Activated CD4-positive, alpha-beta memory T cell treated with anti-CD3 and anti-CD28 coated beads, Interleukin-2, amount 10 ng/mL, durations not matched to agents 7 days and 5 days (primary cell): ENCODE data around the gene RTL10. TPM values are rescaled to one million over a fixed set of nuclear protein-coding genes. Genes with fewer than 3 reads are reported as not detected.

ENCODE experiments used
- CTCF ChIA-PET: fragments of 350-600 bp; sonication (Branson Sonifier 250); formaldehyde crosslinking; loops from one replicate; lab custom pipeline; 2021; ENCODE audit warnings: antibody characterized with exemption, inconsistent platforms; lab: Charles Lee
- POLR2A ChIA-PET: fragments of 350-600 bp; sonication (Branson Sonifier 250); formaldehyde crosslinking; loops from one replicate; lab custom pipeline; 2021; ENCODE audit warnings: antibody characterized with exemption; lab: Charles Lee
- DNase-seq: peaks from one replicate; pipeline ENCODE4 v3.0.0-alpha.2; 2020
- H3K27ac Mint-ChIP-seq: one replicate; pipeline ENCODE4 v1.8.0; 2021; ENCODE audit warnings: mild to moderate bottlenecking, mixed read lengths
- H3K27me3 Mint-ChIP-seq: one replicate; pipeline ENCODE4 v1.8.0; 2021; ENCODE audit warnings: mixed read lengths
- H3K36me3 Mint-ChIP-seq: one replicate; pipeline ENCODE4 v1.8.0; 2021; ENCODE audit warnings: low read depth, mixed read lengths
- H3K4me1 Mint-ChIP-seq: one replicate; pipeline ENCODE4 v1.8.0; 2021; ENCODE audit warnings: mixed read lengths
- H3K4me3 Mint-ChIP-seq: one replicate; pipeline ENCODE4 v1.8.0; 2021; ENCODE audit warnings: mild to moderate bottlenecking, mixed read lengths
- H3K9me3 Mint-ChIP-seq: one replicate; pipeline ENCODE4 v1.8.0; 2021; ENCODE audit warnings: mixed read lengths
- total RNA-seq, 2 experiments: library from RNA; stranded (reverse); gene quantifications; one replicate each; pipeline ENCODE4 v1.2.3, GENCODE V29; 2021

RTL10 gene
- total RNA-seq, 2 experiments from 2014 or later: 13.3 to 13.5 TPM

DNA sequence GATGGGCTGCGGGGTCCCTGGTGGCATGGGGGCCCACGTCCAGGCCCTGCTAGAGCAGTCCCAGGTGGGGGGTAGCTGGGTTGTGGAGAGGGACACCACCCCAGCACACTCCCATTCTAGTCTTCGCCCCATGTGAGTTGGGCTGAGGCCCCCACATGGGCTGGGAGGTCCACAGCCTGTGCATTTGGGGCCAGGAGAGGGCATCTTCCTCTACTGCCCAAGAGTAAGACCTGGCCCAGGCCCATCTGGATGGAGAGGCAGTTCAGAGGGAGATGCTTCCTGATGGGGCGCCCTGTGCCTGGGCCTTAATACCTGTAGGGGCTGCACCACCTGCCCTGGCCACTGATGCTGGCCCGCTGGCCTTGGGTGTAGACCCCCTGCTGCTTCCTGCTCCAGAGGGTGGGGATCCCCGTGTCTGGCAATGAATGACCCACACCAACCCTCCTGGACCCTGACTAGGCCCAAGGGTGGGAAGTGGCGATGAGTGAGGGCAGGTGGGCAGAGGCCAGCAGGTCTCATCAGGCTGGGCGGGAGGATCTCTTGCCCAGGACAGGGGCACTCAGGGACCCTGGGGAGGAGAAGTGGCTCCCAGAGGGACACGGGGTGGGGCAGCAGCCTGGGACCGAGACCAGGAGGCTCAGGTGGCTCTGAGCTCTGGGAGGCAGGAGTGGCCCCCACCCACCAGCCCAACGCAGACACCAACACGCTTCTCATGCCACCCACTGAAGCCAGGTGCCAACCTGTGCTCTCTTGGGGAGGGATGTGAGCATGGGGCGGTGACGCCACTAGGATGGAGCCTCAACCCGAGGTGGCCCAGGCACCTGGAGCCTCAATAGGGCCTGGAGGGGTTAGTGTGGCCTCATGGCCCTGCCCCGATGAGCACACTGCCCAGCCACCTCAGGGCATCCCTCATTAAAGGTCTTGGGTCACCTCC, 17.4 kb upstream of the RTL10 start:
- no peak overlapping the region for H3K27ac Mint-ChIP-seq
- CTCF ChIA-PET: no interaction called here
- no peaks in the 10 kb centered on the region for H3K9me3 Mint-ChIP-seq
- no peaks in the 10 kb centered on the region for H3K36me3 Mint-ChIP-seq
- DNase-seq: no peak
- H3K4me1 Mint-ChIP-seq: peaks cover 10% of the 10 kb centered on the region
- H3K27me3 Mint-ChIP-seq: no peaks in the 10 kb centered on the region
- POLR2A ChIA-PET: no interaction called here
- H3K4me3 Mint-ChIP-seq: no peak overlapping the region

- no peaks in the 10 kb centered on the region for H3K9me3 Mint-ChIP-seq
- no peak overlapping the region for H3K4me3 Mint-ChIP-seq
- H3K27ac Mint-ChIP-seq: no peak overlapping the region
- ChIA-PET POLR2A (no interaction called here), CTCF (no interaction called here)
- no peaks in the 10 kb centered on the region for H3K36me3 Mint-ChIP-seq
- no peak for DNase-seq
- H3K27me3 Mint-ChIP-seq: no peaks in the 10 kb centered on the region
- H3K4me1 Mint-ChIP-seq: peaks cover 10% of the 10 kb centered on the region
Measured at GRCh38 chr22:19871023-19871844, 16.6 kb upstream of the RTL10 start.

DNA sequence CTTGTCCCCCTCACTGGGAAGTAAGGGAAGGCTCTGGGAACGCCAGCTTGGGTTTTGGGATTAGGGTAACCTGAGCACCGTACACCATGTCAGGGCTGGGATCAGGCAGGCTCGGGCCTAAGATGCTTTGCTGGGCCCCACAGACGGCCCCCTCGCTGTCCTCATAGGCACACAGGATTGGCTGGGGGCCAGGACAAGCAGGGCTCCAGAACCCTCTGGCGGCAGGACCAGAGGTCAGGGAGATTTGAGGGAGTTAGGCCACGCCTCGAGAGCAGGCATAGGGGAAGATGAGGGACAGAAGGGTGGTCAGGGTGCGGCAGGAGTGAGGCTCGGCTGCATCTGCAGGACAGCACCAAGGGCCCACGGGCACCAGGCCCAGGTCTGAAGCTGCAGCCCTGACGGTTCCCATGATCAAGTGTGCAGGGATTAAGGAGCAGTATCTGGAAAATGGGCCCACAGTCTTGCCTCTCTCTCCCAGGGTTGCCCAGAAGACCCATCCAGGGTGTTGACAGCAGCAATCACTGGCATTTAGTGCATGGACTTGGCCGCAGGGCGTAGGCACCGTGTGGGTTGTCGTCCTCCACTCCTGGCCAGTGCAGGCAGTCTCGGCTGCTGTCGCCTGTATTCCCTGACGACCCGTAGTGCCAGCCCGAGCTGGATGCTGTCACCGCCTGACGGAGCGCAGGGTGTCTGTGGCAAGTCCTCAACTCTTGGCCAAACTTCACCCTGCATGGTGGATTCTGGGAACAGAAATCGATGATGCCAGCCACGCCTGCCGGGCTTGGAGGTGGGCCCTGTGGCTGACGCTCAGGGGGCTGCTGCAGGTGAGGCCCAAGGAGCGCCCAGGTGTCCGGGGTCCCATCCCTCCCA, 15.7 kb upstream of the RTL10 start:
- Mint-ChIP-seq H3K36me3 (no peaks in the 10 kb centered on the region), H3K27ac (no peak overlapping the region), H3K27me3 (no peaks in the 10 kb centered on the region), H3K9me3 (no peaks in the 10 kb centered on the region), H3K4me3 (no peak overlapping the region), H3K4me1 (peaks cover 10% of the 10 kb centered on the region)
- DNase-seq: no peak
- ChIA-PET POLR2A (no interaction called here), CTCF (no interaction called here)

GRCh38 chr22:19869497-19870152, 15.0 kb upstream of the RTL10 start:
- Mint-ChIP-seq H3K36me3 (no peaks in the 10 kb centered on the region), H3K4me3 (no peak overlapping the region), H3K9me3 (no peaks in the 10 kb centered on the region), H3K27me3 (no peaks in the 10 kb centered on the region), H3K27ac (no peak overlapping the region), H3K4me1 (peaks cover 8% of the 10 kb centered on the region)
- no peak for DNase-seq
- POLR2A ChIA-PET: no interaction called here
- CTCF ChIA-PET: no interaction called here

DNA sequence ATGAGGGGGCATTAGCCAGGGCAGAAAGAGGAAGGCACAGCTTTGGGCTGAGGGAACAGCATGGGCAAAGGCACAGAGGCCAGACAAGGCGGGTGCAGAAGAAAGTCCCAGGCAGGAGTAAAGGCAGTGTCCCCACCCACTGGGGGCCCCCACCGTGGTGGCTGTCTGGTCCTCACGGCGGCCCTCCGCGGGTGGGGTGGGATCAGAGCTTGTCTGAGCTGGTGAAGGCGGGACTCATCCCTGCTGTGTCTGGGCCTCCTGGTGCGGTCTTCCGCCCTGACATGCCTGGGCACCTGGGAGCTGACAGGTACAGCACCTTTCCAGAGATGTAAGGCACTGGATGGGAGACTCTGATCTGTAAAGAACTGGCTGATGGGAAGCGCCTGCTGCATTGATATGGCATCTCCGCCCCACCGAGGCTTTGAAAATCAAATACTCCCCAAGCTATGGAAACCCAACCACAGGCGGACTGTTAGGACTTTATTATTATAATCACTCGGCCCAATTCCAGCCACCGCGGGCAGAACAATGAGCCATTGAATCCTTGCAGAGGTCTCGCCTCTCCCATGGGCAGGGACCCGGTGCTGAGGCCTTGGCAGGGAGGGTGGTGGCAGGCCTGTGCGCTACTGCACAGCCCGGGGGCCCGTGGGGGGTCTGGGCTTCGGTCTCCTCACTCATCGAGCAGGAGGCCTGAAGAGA, 14.2 kb upstream of the RTL10 start:
- DNase-seq: no peak
- POLR2A ChIA-PET: no interaction called here
- H3K4me1 Mint-ChIP-seq: peaks cover under 1% of the 10 kb centered on the region
- CTCF ChIA-PET: no interaction called here
- H3K4me3 Mint-ChIP-seq: no peak overlapping the region
- H3K27me3 Mint-ChIP-seq: no peaks in the 10 kb centered on the region
- H3K36me3 Mint-ChIP-seq: no peaks in the 10 kb centered on the region
- no peaks in the 10 kb centered on the region for H3K9me3 Mint-ChIP-seq
- H3K27ac Mint-ChIP-seq: no peak overlapping the region

- POLR2A ChIA-PET: no interaction called here
- H3K36me3 Mint-ChIP-seq: no peaks in the 10 kb centered on the region
- H3K27ac Mint-ChIP-seq: no peak overlapping the region
- CTCF ChIA-PET: no interaction called here
- H3K4me3 Mint-ChIP-seq: no peak overlapping the region
- H3K9me3 Mint-ChIP-seq: no peaks in the 10 kb centered on the region
- no peaks in the 10 kb centered on the region for H3K27me3 Mint-ChIP-seq
- H3K4me1 Mint-ChIP-seq: no peaks in the 10 kb centered on the region
- DNase-seq: no peak
Measured at GRCh38 chr22:19868333-19868732, 13.7 kb upstream of the RTL10 start.

GRCh38 chr22:19867617-19868016, 12.9 kb upstream of the RTL10 start:
- H3K9me3 Mint-ChIP-seq: no peaks in the 10 kb centered on the region
- no peak overlapping the region for H3K27ac Mint-ChIP-seq
- H3K27me3 Mint-ChIP-seq: no peaks in the 10 kb centered on the region
- ChIA-PET POLR2A (interaction anchor here (1.0 kb wide), 1 partner anchor 11 kb away, joined by 4 read pairs; no protein-coding TSS in a partner anchor), CTCF (no interaction called here)
- H3K4me3 Mint-ChIP-seq: no peak overlapping the region
- H3K36me3 Mint-ChIP-seq: no peaks in the 10 kb centered on the region
- H3K4me1 Mint-ChIP-seq: no peaks in the 10 kb centered on the region
- DNase-seq: no peak

DNA sequence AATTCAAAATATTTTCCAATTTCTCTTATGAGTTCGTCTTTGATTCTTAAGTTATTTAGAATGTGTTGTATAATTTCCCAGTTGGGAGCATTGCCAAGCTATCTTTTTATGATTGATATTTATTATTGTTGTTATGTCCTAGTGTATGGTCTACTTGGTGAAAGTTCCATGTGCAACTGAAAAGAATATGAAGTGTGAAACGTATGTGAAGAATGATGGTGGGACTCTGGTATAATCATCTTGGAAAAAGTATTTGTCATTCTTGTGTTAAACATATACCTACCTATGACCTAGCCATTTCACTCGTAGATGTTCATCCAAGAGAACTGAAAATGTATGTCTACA, 12.0 kb upstream of the RTL10 start:
- Mint-ChIP-seq H3K9me3 (no peaks in the 10 kb centered on the region), H3K36me3 (no peaks in the 10 kb centered on the region), H3K27ac (no peak overlapping the region), H3K4me3 (no peak overlapping the region), H3K4me1 (no peaks in the 10 kb centered on the region), H3K27me3 (no peaks in the 10 kb centered on the region)
- ChIA-PET CTCF (interaction anchor here (0.6 to 1.6 kb wide), 2 partner anchors 11 to 120 kb away, joined by 3 to 5 read pairs; no protein-coding TSS in a partner anchor), POLR2A (interaction anchor here (1.0 kb wide), 1 partner anchor 10 kb away, joined by 4 read pairs; no protein-coding TSS in a partner anchor)
- no peak for DNase-seq

- no peak for DNase-seq
- ChIA-PET POLR2A (interaction anchor here (1.3 to 1.9 kb wide), 2 partner anchors 10 to 26 kb away, joined by 4 to 7 read pairs; partner anchors contain the start of genes GNB1L and RTL10), CTCF (interaction anchor here (1.6 kb wide), 1 partner anchor 9 kb away, joined by 5 read pairs; no protein-coding TSS in a partner anchor)
- no peak overlapping the region for H3K4me3 Mint-ChIP-seq
- H3K36me3 Mint-ChIP-seq: no peaks in the 10 kb centered on the region
- H3K4me1 Mint-ChIP-seq: no peaks in the 10 kb centered on the region
- no peaks in the 10 kb centered on the region for H3K9me3 Mint-ChIP-seq
- no peaks in the 10 kb centered on the region for H3K27me3 Mint-ChIP-seq
- H3K27ac Mint-ChIP-seq: no peak overlapping the region
Measured at GRCh38 chr22:19865141-19865829, 10.6 kb upstream of the RTL10 start.

DNA sequence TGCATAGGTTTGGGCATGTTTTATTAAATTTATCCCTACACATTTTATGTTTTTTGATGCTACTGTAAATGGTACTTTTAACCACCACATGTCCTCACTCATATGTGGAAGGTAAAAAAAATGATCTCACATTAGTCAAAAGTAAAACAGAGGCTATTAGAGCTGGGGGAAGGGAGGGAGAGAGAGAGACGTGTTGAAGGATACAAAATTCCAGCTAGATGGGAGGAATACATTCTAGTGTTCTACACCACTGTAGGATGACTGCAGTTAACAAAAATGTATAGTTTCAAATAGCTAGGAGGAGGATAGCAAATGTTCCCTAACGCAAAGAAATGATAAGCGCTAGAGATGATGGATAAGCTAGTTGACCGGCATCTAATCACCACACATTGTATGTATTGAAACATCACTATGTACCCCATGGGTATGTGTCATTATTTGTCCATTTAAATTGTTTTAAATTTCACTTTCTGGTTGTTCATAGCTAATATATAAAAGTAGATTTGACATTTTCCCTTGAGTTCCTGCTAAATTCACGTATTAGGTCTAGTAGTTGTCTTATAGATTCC, 9.9 kb upstream of the RTL10 start:
- DNase-seq: no peak
- H3K4me1 Mint-ChIP-seq: no peaks in the 10 kb centered on the region
- no peak overlapping the region for H3K27ac Mint-ChIP-seq
- H3K4me3 Mint-ChIP-seq: no peak overlapping the region
- POLR2A ChIA-PET: interaction anchor here (1.3 to 1.9 kb wide), 2 partner anchors 9 to 26 kb away, joined by 4 to 7 read pairs; partner anchors contain the start of genes GNB1L and RTL10
- no peaks in the 10 kb centered on the region for H3K9me3 Mint-ChIP-seq
- no peaks in the 10 kb centered on the region for H3K27me3 Mint-ChIP-seq
- no peaks in the 10 kb centered on the region for H3K36me3 Mint-ChIP-seq
- CTCF ChIA-PET: no interaction called here

DNA sequence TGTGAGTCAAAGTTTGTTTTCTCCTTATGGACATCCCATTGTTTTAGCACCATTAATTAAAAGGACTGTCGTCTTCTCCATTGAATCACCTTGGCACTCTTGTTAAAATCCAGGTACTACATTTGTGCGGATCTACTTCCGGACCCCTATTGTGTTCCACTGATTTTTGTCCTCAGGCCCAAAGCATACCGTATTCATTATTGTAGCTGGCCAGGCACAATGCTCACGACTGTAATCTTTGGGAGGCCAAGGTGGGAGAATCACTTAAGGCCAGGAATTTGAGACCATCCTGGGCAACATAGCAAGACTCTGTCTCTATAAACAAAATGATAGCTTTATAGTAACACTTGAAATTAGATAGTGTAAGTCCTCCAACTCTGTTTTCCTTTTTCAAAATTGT, 8.9 kb upstream of the RTL10 start:
- Mint-ChIP-seq H3K36me3 (no peaks in the 10 kb centered on the region), H3K27ac (no peak overlapping the region), H3K4me1 (no peaks in the 10 kb centered on the region), H3K27me3 (no peaks in the 10 kb centered on the region), H3K4me3 (no peak overlapping the region), H3K9me3 (no peaks in the 10 kb centered on the region)
- ChIA-PET CTCF (no interaction called here), POLR2A (no interaction called here)
- DNase-seq: no peak
